Measurements from ENCODE around the gene LONRF3.

LONRF3 gene

GRCh38 chrX:118974088-118974907, at the start of gene LONRF3:
TSS of gene LONRF3 (plus strand) at chrX:118974618. CDS start at chrX:118974781, 163 bp downstream.
- peak in 1 of 2 donors; percentile 44 for DNase-seq (ENCODE audit: low read depth in 2 of 2)

DNA sequence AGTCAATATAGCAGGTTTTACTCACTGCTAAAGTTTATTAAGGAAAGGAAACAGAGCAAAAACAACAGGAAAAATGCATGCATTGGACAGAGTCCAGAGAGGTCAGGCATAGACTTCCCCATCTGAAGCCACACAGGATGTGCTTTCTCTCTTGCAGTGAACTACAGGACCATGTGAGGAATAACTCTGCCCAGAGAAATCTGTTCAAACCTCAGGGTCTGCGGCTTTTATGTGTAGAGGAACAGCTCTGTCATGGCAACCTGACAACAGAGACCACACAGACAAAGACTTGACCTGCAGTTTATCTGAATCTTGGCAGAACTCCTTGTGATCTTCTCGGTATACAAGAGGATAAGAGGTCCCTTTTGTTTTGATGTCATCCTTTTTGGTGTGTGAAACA, 46.3 kb upstream of the LONRF3 start:
- no peak for DNase-seq (ENCODE audit: low read depth in 2 of 2)

DNA sequence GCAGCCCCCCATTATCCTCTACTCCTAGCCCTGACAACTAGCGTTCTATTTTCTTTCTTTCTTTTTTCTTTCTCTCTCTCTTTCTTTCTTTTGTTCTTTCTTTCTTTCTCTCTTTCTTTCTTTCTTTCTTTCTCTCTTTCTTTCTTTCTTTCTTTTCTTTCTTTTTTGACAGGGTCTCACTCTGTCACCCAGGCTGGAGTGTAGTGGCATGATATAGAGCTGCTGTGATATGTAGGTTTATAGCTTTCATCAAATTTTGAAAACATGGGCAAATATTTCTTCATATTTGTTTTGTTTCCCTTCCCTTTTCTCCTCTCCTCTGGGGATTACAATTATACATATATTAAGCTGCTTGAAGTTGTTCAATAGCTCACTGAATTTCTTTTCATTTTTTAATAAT, 39.1 kb upstream of the LONRF3 start:
- DNase-seq (ENCODE audit: low read depth in 2 of 2) = no peak

DNA sequence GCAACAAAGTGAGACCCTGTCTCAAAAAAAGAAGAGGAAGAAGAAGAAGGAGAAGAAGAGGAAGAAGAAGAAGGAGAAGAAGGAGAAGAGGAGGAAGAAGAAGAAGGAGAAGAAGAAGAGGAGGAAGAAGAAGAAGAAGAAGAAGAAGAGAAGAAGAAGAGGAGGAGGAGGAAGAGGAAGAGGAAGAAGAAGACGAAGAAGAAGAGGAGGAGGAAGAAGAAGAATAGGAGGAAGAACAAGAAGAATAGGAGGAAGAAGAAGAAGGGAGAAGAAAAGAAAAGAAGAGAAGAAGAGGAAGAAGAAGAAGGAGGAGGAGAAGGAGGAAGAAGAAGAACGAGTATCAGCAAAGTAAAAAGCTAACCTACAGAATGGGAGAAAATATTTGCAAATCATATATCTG, 33.3 kb upstream of the LONRF3 start:
- no peak for DNase-seq (ENCODE audit: low read depth in 2 of 2)

GRCh38 chrX:118943102-118943501, 31.3 kb upstream of the LONRF3 start:
- DNase-seq (ENCODE audit: low read depth in 2 of 2) = no peak

- DNase-seq (ENCODE audit: low read depth in 2 of 2) = no peak
These were observed 28.5 kb upstream of the LONRF3 start for GRCh38 chrX:118945921-118946320.

GRCh38 chrX:118948270-118948669, 26.1 kb upstream of the LONRF3 start:
- DNase-seq (ENCODE audit: low read depth in 2 of 2) = no peak

DNA sequence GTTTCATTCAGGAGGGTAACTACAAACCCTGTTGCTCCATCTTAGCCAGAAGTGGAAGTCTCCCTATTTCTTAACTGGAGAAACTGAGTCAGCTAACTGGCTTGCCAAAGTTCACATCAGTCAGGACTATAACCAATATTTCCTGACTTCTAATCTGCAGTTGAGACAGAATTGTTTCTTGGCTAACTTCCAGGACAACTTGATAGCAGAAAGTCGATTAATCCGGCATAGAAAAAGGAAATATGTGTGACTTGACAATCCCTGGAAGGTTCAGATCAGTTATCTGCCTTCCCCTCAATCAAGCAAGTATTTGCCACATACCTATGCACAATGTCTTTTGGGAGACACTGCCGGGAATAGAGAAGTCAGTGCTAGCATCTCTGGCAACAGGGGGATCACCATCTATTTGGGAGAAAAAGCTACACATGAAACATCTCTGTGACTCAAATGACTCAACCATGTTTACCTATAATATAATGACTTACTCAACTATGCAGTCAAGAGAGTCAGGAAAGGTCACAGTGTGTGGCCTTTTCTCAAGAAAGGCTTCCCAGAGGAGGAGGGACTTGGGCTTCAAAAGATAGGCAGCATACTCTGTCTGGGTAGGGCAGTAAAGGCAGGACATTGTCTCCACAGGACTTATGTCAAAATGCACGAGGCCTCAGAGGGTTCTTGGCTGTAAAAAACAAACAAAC, 12.4 kb upstream of the LONRF3 start:
- DNase-seq (ENCODE audit: low read depth in 2 of 2) = no peak

- no peak for DNase-seq (ENCODE audit: low read depth in 2 of 2)
These were observed 11.3 kb upstream of the LONRF3 start for GRCh38 chrX:118963159-118963558.

- DNase-seq (ENCODE audit: low read depth in 2 of 2) = no peak
These were observed 10.2 kb upstream of the LONRF3 start for GRCh38 chrX:118964252-118964651.

- no peak for DNase-seq (ENCODE audit: low read depth in 2 of 2)
These were observed 9.0 kb upstream of the LONRF3 start for GRCh38 chrX:118965395-118965794.

GRCh38 chrX:118968031-118968430, 6.4 kb upstream of the LONRF3 start:
- no peak for DNase-seq (ENCODE audit: low read depth in 2 of 2)

DNA sequence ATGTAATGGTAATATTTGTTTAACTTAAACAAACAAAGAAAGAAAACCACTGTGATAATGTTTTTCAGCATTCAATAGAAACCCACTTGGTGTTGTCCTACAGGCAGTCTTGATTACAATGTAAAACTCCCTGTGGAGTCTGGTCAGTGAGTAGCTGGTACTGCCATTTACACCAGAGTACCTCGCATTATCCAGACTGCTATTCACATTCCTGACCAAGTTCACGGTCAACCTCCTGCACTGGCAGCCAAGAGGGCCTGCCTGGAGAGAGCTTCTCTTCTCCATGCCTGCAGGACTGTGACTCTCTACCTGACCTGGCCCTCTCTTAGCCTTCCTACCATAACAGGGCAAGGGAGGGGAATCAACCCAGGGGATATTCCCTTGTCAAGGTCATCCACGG, 2.9 kb upstream of the LONRF3 start:
- no peak for DNase-seq (ENCODE audit: low read depth in 2 of 2)

- no peak for DNase-seq (ENCODE audit: low read depth in 2 of 2)
These were observed 880 bp upstream of the LONRF3 start for GRCh38 chrX:118973389-118974087.

GRCh38 chrX:118974908-118975671, 672 bp downstream of the LONRF3 start:
- peak in 1 of 2 donors; percentile 21 for DNase-seq (ENCODE audit: low read depth in 2 of 2)

DNA sequence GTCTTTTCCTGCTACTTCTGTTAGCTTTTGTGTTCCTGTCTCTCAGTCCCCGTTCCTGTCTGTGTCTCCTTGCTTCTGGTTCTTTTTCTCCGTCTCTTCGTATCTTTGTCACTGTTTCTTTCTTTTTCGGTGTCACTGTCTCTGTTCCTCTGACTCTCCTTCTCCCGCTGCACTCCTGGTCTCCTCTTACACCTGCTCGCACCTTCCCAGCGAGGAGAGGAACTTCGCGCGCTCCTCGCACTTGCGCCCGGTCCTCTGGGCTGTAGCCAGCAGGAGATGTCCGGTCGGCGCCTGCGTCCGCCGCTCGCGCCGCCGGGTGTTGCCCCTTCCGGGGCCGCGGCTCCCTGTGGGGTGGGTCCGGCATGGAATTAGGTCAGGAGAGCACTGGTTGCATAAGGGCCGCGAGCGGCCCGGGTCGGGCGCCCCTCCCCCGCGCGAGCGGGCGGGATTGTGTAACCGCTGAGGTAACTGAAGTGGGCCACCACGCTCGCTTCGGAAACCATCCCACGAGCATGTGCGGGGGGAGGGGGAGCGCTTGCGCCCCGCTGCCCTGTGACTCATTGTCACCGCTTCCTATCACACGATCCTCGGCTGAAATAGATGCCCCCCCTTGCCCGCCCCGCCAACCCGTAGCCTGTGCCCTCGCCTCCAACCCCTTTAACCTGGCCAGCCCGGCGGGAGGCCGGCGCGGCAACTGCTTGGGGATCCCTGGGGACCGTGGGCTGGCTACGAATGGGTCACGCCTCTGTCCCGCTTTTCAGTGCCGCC, 1.6 kb downstream of the LONRF3 start:
- DNase-seq (ENCODE audit: low read depth in 2 of 2) = peak; percentile 39 to 52

DNA sequence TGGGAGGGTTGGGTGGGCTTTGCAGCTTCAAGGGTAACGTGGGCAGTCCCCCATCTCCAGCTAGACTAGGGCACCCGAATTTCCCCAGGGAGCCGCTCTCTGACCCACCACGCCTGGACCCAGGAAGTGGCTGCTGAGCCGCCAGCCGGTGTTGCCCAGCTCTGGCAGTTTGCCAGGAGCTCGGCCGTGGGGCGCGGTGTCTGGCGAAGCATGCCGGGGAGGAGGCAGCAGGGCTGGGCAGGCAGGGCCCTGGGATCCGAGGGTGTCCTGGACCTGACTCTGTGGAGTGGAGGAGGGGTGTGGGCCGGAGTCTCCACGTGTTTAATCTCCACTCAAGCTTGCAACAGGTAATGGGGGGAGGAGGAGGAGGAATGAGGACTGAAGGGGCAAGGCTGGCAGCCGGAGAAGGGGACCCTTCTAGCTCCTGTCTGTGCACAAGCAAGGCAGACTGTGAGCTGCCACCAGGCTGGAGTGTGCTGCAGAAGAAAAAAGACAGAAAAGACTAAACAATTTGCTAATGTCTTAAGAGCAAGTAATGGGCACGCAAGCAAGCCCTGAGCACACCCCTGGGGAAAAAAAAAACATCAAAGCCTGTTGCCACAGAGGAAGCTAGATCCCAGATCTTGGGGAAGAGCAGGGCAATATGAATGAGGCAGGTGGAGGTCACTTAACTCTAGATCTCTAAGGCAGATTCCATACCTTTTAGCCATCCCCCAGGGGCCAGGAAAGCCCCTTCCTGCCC, 2.4 kb downstream of the LONRF3 start:
- peak in 1 of 2 donors; percentile 5 for DNase-seq (ENCODE audit: low read depth in 2 of 2)

- no peak for DNase-seq (ENCODE audit: low read depth in 2 of 2)
These were observed 3.0 kb downstream of the LONRF3 start for GRCh38 chrX:118977424-118977823.

GRCh38 chrX:118978451-118978850, 4.0 kb downstream of the LONRF3 start:
- DNase-seq (ENCODE audit: low read depth in 2 of 2) = no peak

DNA sequence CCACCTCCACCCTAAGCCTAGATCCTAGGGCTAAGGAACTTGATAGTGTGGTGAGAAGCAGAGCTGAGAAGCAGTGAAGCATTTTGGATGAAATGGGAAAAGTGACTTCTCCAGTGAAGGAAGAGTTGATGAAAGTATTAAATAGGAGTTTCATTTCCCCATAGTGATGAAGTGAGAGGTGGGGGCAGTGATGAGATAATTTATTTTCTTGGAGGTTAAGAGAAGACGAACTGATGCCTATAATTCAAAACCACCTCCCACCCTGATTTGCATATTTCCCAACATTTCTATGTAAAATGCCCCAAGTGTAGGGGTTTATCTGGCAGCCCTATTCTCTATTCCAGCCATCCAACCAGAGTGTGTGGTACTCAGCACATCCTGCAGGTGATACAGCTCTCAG, 6.3 kb downstream of the LONRF3 start:
- no peak for DNase-seq (ENCODE audit: low read depth in 2 of 2)

All from activated CD4-positive, alpha-beta T cell treated with anti-CD3 and anti-CD28 coated beads for 24 hours (primary cell).